GM13976 (cell line): ENCODE measurements around the gene FAM222B.

Source experiments
- DNase-seq: peaks from one replicate; pipeline ENCODE4 v3.0.0; 2012; ENCODE audit warnings: low spot score
- CTCF ChIP-seq: IDR thresholded peaks from 2 replicates; pipeline ENCODE4 v1.5.1; 2012; ENCODE audit warnings: borderline replicate concordance, mild to moderate bottlenecking; ENCODE audit not compliant: insufficient read depth; ENCODE audit errors: extremely low read depth, missing control alignments, control extremely low read depth
- in situ Hi-C: fragments of 300-500 bp; cut with MboI; formaldehyde crosslinking; loops from one replicate; pipeline ENCODE4 v1.12.0; 2022; ENCODE audit warnings: low sequenced_read_pairs, mixed read lengths, inconsistent platforms; ENCODE audit not compliant: unreplicated experiment

FAM222B gene

DNA sequence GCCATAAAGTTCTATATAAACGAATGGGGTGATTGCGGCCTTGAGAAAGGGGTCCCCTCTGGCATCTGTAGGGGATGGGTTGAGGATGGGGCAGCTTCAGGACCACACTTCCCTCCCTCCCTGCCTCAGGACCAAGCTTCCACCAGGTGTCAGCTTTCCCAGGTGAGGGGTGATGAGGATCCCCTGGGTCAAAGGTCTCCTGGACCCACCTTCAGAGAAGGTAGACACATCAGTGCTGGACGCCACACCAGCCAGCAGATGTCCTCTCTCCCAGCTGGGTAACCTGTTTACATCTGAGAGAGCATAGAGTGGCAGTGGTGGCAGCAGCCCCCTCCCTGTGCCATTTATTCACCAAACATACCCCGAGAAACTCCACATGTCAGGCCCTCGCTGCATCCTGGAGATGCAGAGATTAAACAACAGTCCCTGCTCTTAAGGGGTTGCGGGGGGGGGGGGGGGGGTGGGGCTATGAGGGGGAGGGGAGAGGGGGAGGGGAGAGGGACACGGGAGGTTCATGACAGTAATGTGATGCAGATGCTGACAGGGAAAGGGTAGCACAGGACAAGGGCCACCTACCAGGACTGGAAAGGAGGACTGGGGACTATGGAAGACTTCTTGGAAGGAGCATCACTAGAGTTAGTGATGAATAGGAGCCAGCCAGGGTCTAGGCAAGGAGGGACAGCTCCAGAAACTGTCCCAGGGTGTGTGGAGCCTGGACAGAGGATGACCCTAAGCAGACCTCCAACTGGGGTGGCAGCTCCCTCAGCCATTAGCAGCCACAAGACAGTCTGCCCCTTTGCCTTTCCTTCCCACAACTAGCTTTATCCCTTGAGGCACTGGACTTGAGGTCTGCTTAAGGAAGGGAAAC lies 135.9 kb downstream of the FAM222B start:
- TF ChIP-seq CTCF = no peak
- in situ Hi-C loops = no loop called here
- no peak for DNase-seq
